Neuronal stem cell (in vitro differentiated cells): ENCODE results near the gene TKTL2.

ENCODE experiments used
- DNase-seq: peaks from one replicate; pipeline ENCODE4 v3.0.0-alpha.2; 2013; ENCODE audit warnings: low spot score
- H2AFZ ChIP-seq: one replicate; pipeline ENCODE4 v1.6.1; 2013; ENCODE audit warnings: mild to moderate bottlenecking, low read length, inconsistent platforms
- H2AK5ac ChIP-seq: 2 replicates; pipeline ENCODE4 v1.6.1; 2013; ENCODE audit warnings: low read depth, mild to moderate bottlenecking, inconsistent platforms, low read length, moderate library complexity, mixed read lengths
- H2BK120ac ChIP-seq: 2 replicates; pipeline ENCODE4 v1.6.1; 2013; ENCODE audit warnings: low read depth, mild to moderate bottlenecking, inconsistent platforms, low read length, moderate library complexity, mixed read lengths
- H2BK12ac ChIP-seq: one replicate; pipeline ENCODE4 v1.6.1; 2013; ENCODE audit warnings: low read length, inconsistent platforms
- H2BK15ac ChIP-seq: 2 replicates; pipeline ENCODE4 v1.6.1; 2013; ENCODE audit warnings: mild to moderate bottlenecking, low read length, inconsistent platforms, mixed read lengths
- H2BK5ac ChIP-seq: one replicate; pipeline ENCODE4 v1.6.1; 2013; ENCODE audit warnings: inconsistent platforms, mild to moderate bottlenecking, low read length, moderate library complexity
- H3K14ac ChIP-seq: one replicate; pipeline ENCODE4 v1.6.1; 2013; ENCODE audit warnings: low read length, inconsistent platforms
- H3K18ac ChIP-seq: 2 replicates; pipeline ENCODE4 v1.6.1; 2013; ENCODE audit warnings: low read length, inconsistent platforms
- H3K23ac ChIP-seq: 2 replicates; pipeline ENCODE4 v1.6.1; 2013; ENCODE audit warnings: low read depth, mild to moderate bottlenecking, mixed read lengths, low read length, inconsistent platforms; ENCODE audit not compliant: poor library complexity
- H3K27ac ChIP-seq: replicated peaks from 3 replicates; pipeline ENCODE4 v1.5.1; 2013; ENCODE audit warnings: low read length, inconsistent platforms
- H3K27me3 ChIP-seq, 3 experiments: 2 replicates each; pipeline ENCODE4 v1.6.1; 2013; ENCODE audit warnings: low read length in 3 of 3, mild to moderate bottlenecking in 2 of 3, inconsistent platforms in 1 of 3, low read depth in 1 of 3, mixed read lengths in 1 of 3, moderate library complexity in 1 of 3; ENCODE audit not compliant: control insufficient read depth in 3 of 3, insufficient read depth in 3 of 3
- H3K36me3 ChIP-seq, 2 donors: replicated peaks in 1 of 2; 2 replicates each; pipeline ENCODE4 v1.6.1; 2013; ENCODE audit warnings: low read length in 2 of 2; ENCODE audit not compliant: control insufficient read depth in 2 of 2, insufficient read depth in 2 of 2
- H3K4ac ChIP-seq: 2 replicates; pipeline ENCODE4 v1.6.1; 2013; ENCODE audit warnings: inconsistent platforms, mild to moderate bottlenecking, low read length, moderate library complexity
- H3K4me1 ChIP-seq, 2 donors: 1 replicate in 1 of 2; 2 replicates in 1 of 2; pipeline ENCODE4 v1.6.1; 2013; ENCODE audit warnings: low read length in 2 of 2, low read depth in 1 of 2; ENCODE audit not compliant: control insufficient read depth in 2 of 2, insufficient read depth in 1 of 2
- H3K4me2 ChIP-seq: one replicate; pipeline ENCODE4 v1.6.1; 2013; ENCODE audit warnings: mild to moderate bottlenecking, low read length, inconsistent platforms; ENCODE audit not compliant: insufficient read depth, poor library complexity, severe bottlenecking
- H3K4me3 ChIP-seq, 2 donors: 2 replicates each; pipeline ENCODE4 v1.5.1; 2013; ENCODE audit warnings: low read length in 2 of 2, mild to moderate bottlenecking in 2 of 2, inconsistent platforms in 1 of 2, moderate library complexity in 1 of 2
- H3K79me1 ChIP-seq: one replicate; pipeline ENCODE4 v1.6.1; 2013; ENCODE audit warnings: low read depth, mild to moderate bottlenecking, inconsistent platforms, low read length, moderate library complexity
- H3K9ac ChIP-seq: one replicate; pipeline ENCODE4 v1.6.1; 2013; ENCODE audit warnings: mild to moderate bottlenecking, low read depth, low read length, inconsistent platforms; ENCODE audit not compliant: poor library complexity
- H3K9me3 ChIP-seq, 2 donors: replicated peaks in 1 of 2; 2 replicates each; pipeline versions ENCODE3 to v1.6.1; 2013; ENCODE audit warnings: low read length in 2 of 2, mild to moderate bottlenecking in 2 of 2, inconsistent platforms in 1 of 2, low read depth in 1 of 2, mixed read lengths in 1 of 2, moderate library complexity in 1 of 2; ENCODE audit not compliant: control insufficient read depth in 2 of 2, insufficient read depth in 1 of 2
- H4K8ac ChIP-seq: one replicate; pipeline ENCODE4 v1.6.1; 2013; ENCODE audit warnings: low read depth, mild to moderate bottlenecking, inconsistent platforms, low read length, moderate library complexity
- H4K91ac ChIP-seq: one replicate; pipeline ENCODE4 v1.6.1; 2013; ENCODE audit warnings: low read length, low read depth, mild to moderate bottlenecking, inconsistent platforms; ENCODE audit not compliant: poor library complexity
- WGBS, 2 donors: extraction: QIAGEN DNeasy Blood & Tissue Kit; methylation state at CpG; one replicate each; pipeline ENCODE4 v1.1.7; 2013; ENCODE audit warnings: missing lambda C conversion rate in 2 of 2, mixed read lengths in 1 of 2; ENCODE audit not compliant: insufficient read length in 2 of 2, insufficient replicate concordance in 1 of 2; ENCODE audit errors: extremely low coverage in 2 of 2; 5-methylcytosine and 5-hydroxymethylcytosine counted together

TKTL2 gene

GRCh38 chr4:163492951-163493504 lies 19.5 kb upstream of the TKTL2 start:
- Histone ChIP-seq H4K8ac (no peak overlapping the region), H2AFZ (no peak overlapping the region), H3K79me1 (no peaks in the 10 kb centered on the region), H2BK12ac (no peak overlapping the region), H3K4me3 (no peak overlapping the region), H3K4me1 (no peaks in the 10 kb centered on the region), H4K91ac (no peak overlapping the region), H2AK5ac (no peak overlapping the region), H2BK15ac (no peak overlapping the region), H3K9ac (no peak overlapping the region), H3K23ac (no peak overlapping the region), H3K18ac (no peak overlapping the region), H3K4me2 (no peak overlapping the region), H3K27ac (no peak overlapping the region), H3K4ac (no peak overlapping the region), H2BK120ac (no peak overlapping the region), H3K27me3 (no peaks in the 10 kb centered on the region), H3K14ac (no peak overlapping the region), H3K9me3 (peaks cover 0 to 3% of the 10 kb centered on the region in 2 donors), H2BK5ac (no peak overlapping the region), H3K36me3 (peaks cover 0 to 16% of the 10 kb centered on the region in 2 donors)
- DNase-seq = no peak
- no CpG with 5 or more reads among the region's 6 CpGs for WGBS, 2 donors

GRCh38 chr4:163489929-163490328 lies 16.4 kb upstream of the TKTL2 start:
- Histone ChIP-seq H3K9me3 (peaks cover 0 to 3% of the 10 kb centered on the region in 2 donors), H3K9ac (no peak overlapping the region)
- WGBS, 2 donors = no CpG with 5 or more reads among the region's 1 CpG

GRCh38 chr4:163486321-163486720 lies 12.8 kb upstream of the TKTL2 start:
- Histone ChIP-seq H3K79me1 (no peaks in the 10 kb centered on the region), H3K4me1 (no peaks in the 10 kb centered on the region), H3K4ac (no peak overlapping the region), H3K9me3 (no peaks in the 10 kb centered on the region), H3K18ac (no peak overlapping the region), H2BK15ac (no peak overlapping the region), H3K4me2 (no peak overlapping the region), H2BK12ac (no peak overlapping the region), H3K14ac (no peak overlapping the region), H3K27ac (no peak overlapping the region), H3K36me3 (no peaks in the 10 kb centered on the region), H3K27me3 (peaks cover 0 to 10% (median 0%) of the 10 kb centered on the region in 3 experiments), H2BK5ac (no peak overlapping the region), H3K4me3 (no peak overlapping the region), H2AK5ac (no peak overlapping the region), H2AFZ (no peak overlapping the region), H2BK120ac (no peak overlapping the region), H3K23ac (no peak overlapping the region), H4K8ac (no peak overlapping the region), H4K91ac (no peak overlapping the region), H3K9ac (no peak overlapping the region)
- no peak for DNase-seq
- WGBS, 2 donors = no CpG with 5 or more reads among the region's 1 CpG

More at GRCh38 chr4:163489929-163490328, 16.4 kb upstream of the TKTL2 start:
- no peak overlapping the region for H2BK120ac ChIP-seq
- no peak for DNase-seq
- H3K18ac ChIP-seq = no peak overlapping the region
- H3K4ac ChIP-seq = no peak overlapping the region
- H2BK12ac ChIP-seq = no peak overlapping the region
- H3K4me2 ChIP-seq = no peak overlapping the region
- H3K4me3 ChIP-seq = no peak overlapping the region
- no peak overlapping the region for H2AK5ac ChIP-seq
- no peak overlapping the region for H2BK15ac ChIP-seq
- no peak overlapping the region for H4K91ac ChIP-seq
- no peaks in the 10 kb centered on the region for H3K79me1 ChIP-seq
- H3K23ac ChIP-seq = no peak overlapping the region
- no peak overlapping the region for H2AFZ ChIP-seq
- H3K27ac ChIP-seq = no peak overlapping the region
- H3K27me3 ChIP-seq = no peaks in the 10 kb centered on the region
- no peak overlapping the region for H4K8ac ChIP-seq
- no peaks in the 10 kb centered on the region for H3K36me3 ChIP-seq
- no peak overlapping the region for H2BK5ac ChIP-seq
- no peak overlapping the region for H3K14ac ChIP-seq
- no peaks in the 10 kb centered on the region for H3K4me1 ChIP-seq

GRCh38 chr4:163485589-163485988 lies 12.0 kb upstream of the TKTL2 start:
- Histone ChIP-seq H3K18ac (no peak overlapping the region), H2AFZ (peak overlapping the region; percentile 53), H2AK5ac (no peak overlapping the region), H3K27me3 (peaks cover 0 to 15% (median 0%) of the 10 kb centered on the region in 3 experiments), H2BK5ac (no peak overlapping the region), H3K4ac (no peak overlapping the region), H3K23ac (no peak overlapping the region), H3K36me3 (no peaks in the 10 kb centered on the region), H3K4me1 (no peaks in the 10 kb centered on the region), H4K8ac (no peak overlapping the region), H3K79me1 (no peaks in the 10 kb centered on the region), H3K27ac (no peak overlapping the region), H2BK15ac (no peak overlapping the region), H4K91ac (no peak overlapping the region), H2BK120ac (no peak overlapping the region), H3K14ac (no peak overlapping the region), H3K9me3 (no peaks in the 10 kb centered on the region), H3K4me3 (no peak overlapping the region), H3K9ac (no peak overlapping the region), H3K4me2 (no peak overlapping the region), H2BK12ac (peak overlapping the region; percentile 41)
- no peak for DNase-seq
- no CpG with 5 or more reads among the region's 2 CpGs for WGBS, 2 donors
